Measurements from ENCODE around the gene MPO.

GRCh38 chr17:58278661-58279015 is 2.1 kb downstream of the MPO start:
- TF ChIP-seq MAZ (IDR thresholded peaks at IDR 0.05; ENCODE audit: borderline replicate concordance, low read depth, low read length) (no peak), POLR2A (IDR thresholded peaks at IDR 0.05; ENCODE audit: low read depth, low read length) (no peak), CTCF (conservative IDR thresholded peaks at IDR 0.05; ENCODE audit: low read depth, low read length) (no peak), MAFK (IDR thresholded peaks at IDR 0.05; ENCODE audit: low read depth, low read length) (no peak), RCOR1 (IDR thresholded peaks at IDR 0.05; ENCODE audit: insufficient replicate concordance, low read length) (no peak), MXI1 (IDR thresholded peaks at IDR 0.05; ENCODE audit: borderline replicate concordance, low read depth, low read length) (no peak), SMC3 (IDR thresholded peaks at IDR 0.05; ENCODE audit: low read depth, low read length) (no peak), FOS (IDR thresholded peaks at IDR 0.05; ENCODE audit: low read depth, low read length) (no peak), RFX5 (IDR thresholded peaks at IDR 0.05; ENCODE audit: low read depth, low read length) (no peak)
- TF ChIP-seq, protein P1, sequence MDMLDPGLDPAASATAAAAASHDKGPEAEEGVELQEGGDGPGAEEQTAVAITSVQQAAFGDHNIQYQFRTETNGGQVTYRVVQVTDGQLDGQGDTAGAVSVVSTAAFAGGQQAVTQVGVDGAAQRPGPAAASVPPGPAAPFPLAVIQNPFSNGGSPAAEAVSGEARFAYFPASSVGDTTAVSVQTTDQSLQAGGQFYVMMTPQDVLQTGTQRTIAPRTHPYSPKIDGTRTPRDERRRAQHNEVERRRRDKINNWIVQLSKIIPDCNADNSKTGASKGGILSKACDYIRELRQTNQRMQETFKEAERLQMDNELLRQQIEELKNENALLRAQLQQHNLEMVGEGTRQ (IDR thresholded peaks at IDR 0.05; ENCODE audit: low read depth, low read length), result no peak
- TF ChIP-seq, protein P2, sequence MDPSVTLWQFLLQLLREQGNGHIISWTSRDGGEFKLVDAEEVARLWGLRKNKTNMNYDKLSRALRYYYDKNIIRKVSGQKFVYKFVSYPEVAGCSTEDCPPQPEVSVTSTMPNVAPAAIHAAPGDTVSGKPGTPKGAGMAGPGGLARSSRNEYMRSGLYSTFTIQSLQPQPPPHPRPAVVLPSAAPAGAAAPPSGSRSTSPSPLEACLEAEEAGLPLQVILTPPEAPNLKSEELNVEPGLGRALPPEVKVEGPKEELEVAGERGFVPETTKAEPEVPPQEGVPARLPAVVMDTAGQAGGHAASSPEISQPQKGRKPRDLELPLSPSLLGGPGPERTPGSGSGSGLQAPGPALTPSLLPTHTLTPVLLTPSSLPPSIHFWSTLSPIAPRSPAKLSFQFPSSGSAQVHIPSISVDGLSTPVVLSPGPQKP (IDR thresholded peaks at IDR 0.05; ENCODE audit: borderline replicate concordance, low read depth, low read length), result no peak
